IMR-90 (cell line): Measurements from ENCODE around the gene SAFB2. TPM values are rescaled to one million over a fixed set of nuclear protein-coding genes. Genes with fewer than 3 reads are reported as not detected.

Source experiments
- ATAC-seq: fragments of 200-7000 bp; cut with Tn5 transposase; 2 replicates; pipeline ENCODE4 v1.9.1; 2020; ENCODE audit warnings: low read depth, mild to moderate bottlenecking, moderate library complexity
- BruUV-seq: library from RNA; stranded (reverse); fragments of 400-500 nt; replicated peaks from 2 replicates; lab custom pipeline; 2021; lab: Mats Ljungman, UMichigan
- CTCF ChIA-PET: fragments of 300-600 bp; formaldehyde crosslinking; extraction: SDS; loops from one replicate; lab custom pipeline; 2021; ENCODE audit warnings: antibody characterized with exemption; lab: Yijun Ruan, JAX
- POLR2A ChIA-PET: fragments of 300-600 bp; sonication (Branson Sonifier 250); formaldehyde crosslinking; loops from one replicate; lab custom pipeline; 2022; ENCODE audit warnings: antibody characterized with exemption; ENCODE audit not compliant: unreplicated experiment; lab: Charles Lee
- DNase-seq: peaks from one replicate; pipeline ENCODE4 v3.0.0; 2013
- H2AFZ ChIP-seq: replicated peaks from 2 replicates; pipeline ENCODE3; 2013; ENCODE audit warnings: low read length, mild to moderate bottlenecking; ENCODE audit not compliant: poor library complexity
- H2AK5ac ChIP-seq: 2 replicates; pipeline ENCODE4 v1.6.1; 2013; ENCODE audit warnings: low read depth, low read length, inconsistent platforms
- H2AK9ac ChIP-seq: replicated peaks from 2 replicates; pipeline ENCODE3; 2013; ENCODE audit warnings: mild to moderate bottlenecking, low read depth, low read length, moderate library complexity; ENCODE audit not compliant: poor library complexity
- H2BK120ac ChIP-seq: 2 replicates; pipeline ENCODE4 v1.6.1; 2013; ENCODE audit warnings: low read depth, low read length, inconsistent platforms
- H2BK15ac ChIP-seq: 3 replicates; pipeline ENCODE4 v1.6.1; 2013; ENCODE audit warnings: low read depth, low read length, inconsistent platforms
- H2BK20ac ChIP-seq: 2 replicates; pipeline ENCODE4 v1.6.1; 2013; ENCODE audit warnings: low read depth, mild to moderate bottlenecking, inconsistent platforms, low read length, moderate library complexity
- H2BK5ac ChIP-seq: 2 replicates; pipeline ENCODE4 v1.6.1; 2013; ENCODE audit warnings: mild to moderate bottlenecking, low read depth, low read length, inconsistent platforms; ENCODE audit not compliant: poor library complexity, severe bottlenecking
- H3K14ac ChIP-seq: replicated peaks from 2 replicates; pipeline ENCODE4 v1.6.1; 2013; ENCODE audit warnings: low read depth, low read length, inconsistent platforms
- H3K18ac ChIP-seq: 2 replicates; pipeline ENCODE4 v1.6.1; 2013; ENCODE audit warnings: low read depth, low read length, control low read depth
- H3K23ac ChIP-seq: 2 replicates; pipeline ENCODE4 v1.6.1; 2013; ENCODE audit warnings: low read depth, low read length, inconsistent platforms
- H3K27ac ChIP-seq: 2 replicates; pipeline ENCODE4 v1.5.1; 2013; ENCODE audit warnings: mild to moderate bottlenecking, control low read depth, low read length; ENCODE audit not compliant: insufficient read depth
- H3K27me3 ChIP-seq: 2 replicates; pipeline ENCODE4 v1.6.1; 2013; ENCODE audit warnings: low read length; ENCODE audit not compliant: control insufficient read depth, insufficient read depth
- H3K36me3 ChIP-seq: 2 replicates; pipeline ENCODE4 v1.6.1; 2013; ENCODE audit warnings: low read length, mixed read lengths; ENCODE audit not compliant: control insufficient read depth, insufficient read depth
- H3K4ac ChIP-seq: 2 replicates; pipeline ENCODE4 v1.6.1; 2013; ENCODE audit warnings: low read depth, low read length, inconsistent platforms
- H3K4me1 ChIP-seq: 2 replicates; pipeline ENCODE4 v1.6.1; 2013; ENCODE audit warnings: low read length, mixed read lengths; ENCODE audit not compliant: control insufficient read depth, insufficient read depth
- H3K4me2 ChIP-seq: 2 replicates; pipeline ENCODE4 v1.6.1; 2013; ENCODE audit warnings: low read depth, mild to moderate bottlenecking, control low read depth, low read length, moderate library complexity
- H3K4me3 ChIP-seq: 2 replicates; pipeline ENCODE4 v1.5.1; 2013; ENCODE audit warnings: low read depth, mild to moderate bottlenecking, control low read depth, low read length, moderate library complexity; ENCODE audit not compliant: insufficient read depth
- H3K56ac ChIP-seq: 2 replicates; pipeline ENCODE4 v1.6.1; 2013; ENCODE audit warnings: low read length, inconsistent platforms; ENCODE audit not compliant: insufficient read depth; ENCODE audit errors: extremely low read depth
- H3K79me1 ChIP-seq, 2 experiments: 2 replicates each; pipeline ENCODE4 v1.6.1; 2013; ENCODE audit warnings: low read length in 2 of 2, inconsistent platforms in 1 of 2, low read depth in 1 of 2
- H3K9ac ChIP-seq: 2 replicates; pipeline ENCODE4 v1.6.1; 2013; ENCODE audit warnings: low read depth, low read length, control low read depth
- H3K9me1 ChIP-seq: 2 replicates; pipeline ENCODE4 v1.6.1; 2013; ENCODE audit warnings: low read length, inconsistent platforms; ENCODE audit not compliant: insufficient read depth
- H3K9me3 ChIP-seq: 2 replicates; pipeline ENCODE4 v1.6.1; 2013; ENCODE audit warnings: low read length; ENCODE audit not compliant: control insufficient read depth, insufficient read depth
- H4K20me1 ChIP-seq: 2 replicates; pipeline ENCODE4 v1.6.1; 2013; ENCODE audit warnings: low read length, inconsistent platforms; ENCODE audit not compliant: insufficient read depth
- H4K5ac ChIP-seq: 2 replicates; pipeline ENCODE4 v1.6.1; 2013; ENCODE audit warnings: mild to moderate bottlenecking, low read depth, low read length, control low read depth
- H4K8ac ChIP-seq, 2 experiments: 2 replicates each; pipeline ENCODE4 v1.6.1; 2013; ENCODE audit warnings: low read depth in 2 of 2, low read length in 2 of 2, control low read depth in 1 of 2, inconsistent platforms in 1 of 2
- H4K91ac ChIP-seq: 2 replicates; pipeline ENCODE4 v1.6.1; 2013; ENCODE audit warnings: low read depth, low read length, inconsistent platforms; ENCODE audit not compliant: insufficient read depth
- BHLHE40 ChIP-seq: fragments of 150-350 bp; IDR thresholded peaks from 2 replicates; pipeline ENCODE4 v1.6.1; 2016; ENCODE audit warnings: mild to moderate bottlenecking, low read depth, low read length
- CHD1 ChIP-seq: IDR thresholded peaks from 2 replicates; pipeline ENCODE4 v1.6.1; 2012; ENCODE audit warnings: low read depth, low read length, improper control_type of control experiment
- CTCF ChIP-seq: conservative IDR thresholded peaks from 2 replicates; pipeline ENCODE4 v1.5.1; 2012; ENCODE audit warnings: mild to moderate bottlenecking, low read depth, low read length, improper control_type of control experiment
- ELK1 ChIP-seq: fragments of 150-350 bp; IDR thresholded peaks from 2 replicates; pipeline ENCODE4 v1.6.1; 2016; ENCODE audit warnings: low read depth, mild to moderate bottlenecking, low read length, moderate library complexity, borderline replicate concordance
- MAFK ChIP-seq: IDR thresholded peaks from 2 replicates; pipeline ENCODE4 v1.6.1; 2012; ENCODE audit warnings: low read depth, low read length, improper control_type of control experiment
- MAZ ChIP-seq: IDR thresholded peaks from 2 replicates; pipeline ENCODE4 v1.6.1; 2012; ENCODE audit warnings: low read depth, mild to moderate bottlenecking, low read length, improper control_type of control experiment, moderate library complexity, borderline replicate concordance
- MXI1 ChIP-seq: IDR thresholded peaks from 2 replicates; pipeline ENCODE4 v1.6.1; 2012; ENCODE audit warnings: low read depth, mild to moderate bottlenecking, low read length, moderate library complexity, borderline replicate concordance
- NFE2L2 ChIP-seq: fragments of 150-350 bp; IDR thresholded peaks from 2 replicates; pipeline ENCODE4 v1.6.1; 2016; ENCODE audit warnings: low read depth, mild to moderate bottlenecking, low read length
- POLR2A ChIP-seq: IDR thresholded peaks from 2 replicates; pipeline ENCODE4 v1.6.1; 2012; ENCODE audit warnings: mild to moderate bottlenecking, low read depth, low read length
- RAD21 ChIP-seq: IDR thresholded peaks from 2 replicates; pipeline ENCODE4 v1.6.1; 2012; ENCODE audit warnings: low read length, improper control_type of control experiment
- RCOR1 ChIP-seq: IDR thresholded peaks from 2 replicates; pipeline ENCODE4 v1.6.1; 2012; ENCODE audit warnings: mild to moderate bottlenecking, low read length, improper control_type of control experiment; ENCODE audit not compliant: insufficient replicate concordance
- RFX5 ChIP-seq: IDR thresholded peaks from 2 replicates; pipeline ENCODE4 v1.8.0; 2012; ENCODE audit warnings: low read depth, mild to moderate bottlenecking, low read length, moderate library complexity
- SMC3 ChIP-seq: fragments of 150-350 bp; IDR thresholded peaks from 2 replicates; pipeline ENCODE4 v1.6.1; 2016; ENCODE audit warnings: low read depth, mild to moderate bottlenecking, antibody characterized with exemption, low read length, moderate library complexity
- WGBS, 2 experiments: methylation state at CpG; one replicate each; pipeline versions ENCODE4 v1.1.5 to v1.1.7; 2013; ENCODE audit warnings: missing lambda C conversion rate in 2 of 2; ENCODE audit not compliant: insufficient read length in 1 of 2; ENCODE audit errors: extremely low coverage in 2 of 2; 5-methylcytosine and 5-hydroxymethylcytosine counted together
- dilution Hi-C: fragments of 300-500 bp; cut with HindIII; formaldehyde crosslinking; loops from one replicate; pipeline ENCODE4 v1.14.3; 2018; ENCODE audit warnings: low sequenced_read_pairs; ENCODE audit not compliant: unreplicated experiment
- in situ Hi-C: fragments of 300-500 bp; cut with MboI; formaldehyde crosslinking; loops from 3 replicates; pipeline ENCODE4 v1.14.3; 2019; ENCODE audit warnings: low sequenced_read_pairs, inconsistent platforms, mixed read lengths
- intact Hi-C: fragments of 100-400 bp; cut with micrococcal nuclease; formaldehyde crosslinking; loops from 2 replicates; pipeline ENCODE4 v1.10.0; 2022
- polyA plus RNA-seq, 3 experiments: library from polyadenylated mRNA; depleted of rRNA; stranded (reverse); fragments of >200 nt; gene quantifications; 2 replicates each; pipeline ENCODE4 v1.2.3, GENCODE V29; 2012; ENCODE audit warnings: low replicate concordance in 1 of 3
- total RNA-seq: library from RNA; depleted of rRNA; stranded (reverse); fragments of >200 nt; gene quantifications from 2 replicates; pipeline ENCODE4 v1.2.3, GENCODE V29; 2012
- TF ChIP-seq, protein P1 (sequence below): fragments of 150-350 bp; IDR thresholded peaks from 2 replicates; pipeline ENCODE4 v1.6.1; 2017; ENCODE audit warnings: mild to moderate bottlenecking, antibody characterized with exemption, low read length, low read depth

Gene SAFB2
- total and polyA plus RNA-seq, 2 of the 4 experiments (the other 2 are of a cell fraction) = 11.8 to 26.2 TPM

- intact Hi-C loops = no loop called here
- Histone ChIP-seq H3K27me3 (peaks cover 15% of the 10 kb centered on the region), H2AK5ac (no peak overlapping the region), H3K4me3 (no peak overlapping the region), H4K8ac (no peak overlapping the region), H2AFZ (no peak overlapping the region), H3K79me1 (no peaks in the 10 kb centered on the region), H3K9me1 (no peaks in the 10 kb centered on the region), H3K14ac (no peak overlapping the region), H3K4ac (no peak overlapping the region), H2BK20ac (no peak overlapping the region), H3K9ac (no peak overlapping the region), H2BK5ac (no peak overlapping the region), H2BK15ac (no peak overlapping the region), H4K91ac (no peak overlapping the region), H3K9me3 (peaks cover under 1% of the 10 kb centered on the region; the same call in 1 of the 2 replicates), H3K36me3 (no peaks in the 10 kb centered on the region), H3K27ac (no peak overlapping the region), H2BK120ac (no peak overlapping the region), H4K20me1 (no peaks in the 10 kb centered on the region), H4K5ac (no peak overlapping the region), H3K56ac (no peak overlapping the region), H3K18ac (no peak overlapping the region), H3K4me2 (no peak overlapping the region), H3K23ac (no peak overlapping the region), H2AK9ac (no peak overlapping the region), H3K4me1 (0 out of 2 replicates have a peak, but pooled peaks cover 2% of the 10 kb centered on the region)
- in situ Hi-C loops = no loop called here
- no peak for TF ChIP-seq RAD21
- no peak for TF ChIP-seq CTCF
- TF ChIP-seq MAFK = no peak
- TF ChIP-seq POLR2A = no peak
- no peak for TF ChIP-seq ELK1
- TF ChIP-seq RCOR1 = no peak
- TF ChIP-seq RFX5 = no peak
- no peak for TF ChIP-seq BHLHE40
- TF ChIP-seq CHD1 = no peak
- TF ChIP-seq MXI1 = no peak
- TF ChIP-seq MAZ = no peak
- no peak for TF ChIP-seq SMC3
- TF ChIP-seq, protein P1, sequence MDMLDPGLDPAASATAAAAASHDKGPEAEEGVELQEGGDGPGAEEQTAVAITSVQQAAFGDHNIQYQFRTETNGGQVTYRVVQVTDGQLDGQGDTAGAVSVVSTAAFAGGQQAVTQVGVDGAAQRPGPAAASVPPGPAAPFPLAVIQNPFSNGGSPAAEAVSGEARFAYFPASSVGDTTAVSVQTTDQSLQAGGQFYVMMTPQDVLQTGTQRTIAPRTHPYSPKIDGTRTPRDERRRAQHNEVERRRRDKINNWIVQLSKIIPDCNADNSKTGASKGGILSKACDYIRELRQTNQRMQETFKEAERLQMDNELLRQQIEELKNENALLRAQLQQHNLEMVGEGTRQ = no peak
- TF ChIP-seq NFE2L2 = no peak
- WGBS, 2 experiments = 91% methylated on average over 8 of the region's 10 CpGs; no CpG with 5 or more reads in 1 of the 2 experiments
- no peak for ATAC-seq
- no peak for DNase-seq
- dilution Hi-C loops = no loop called here
- ChIA-PET CTCF (no interaction called here), POLR2A (no interaction called here)
- BruUV-seq = no TSS peak
These were observed 82.4 kb downstream of the SAFB2 start for GRCh38 chr19:5540208-5540607.
